ENCODE measurements around the gene MPRIP.
"Not testable (repeated sequence)": the region's sequence is repeated elsewhere in the genome, so short reads cannot be mapped to it uniquely, and the experiment has no call there.

The MPRIP gene

DNA sequence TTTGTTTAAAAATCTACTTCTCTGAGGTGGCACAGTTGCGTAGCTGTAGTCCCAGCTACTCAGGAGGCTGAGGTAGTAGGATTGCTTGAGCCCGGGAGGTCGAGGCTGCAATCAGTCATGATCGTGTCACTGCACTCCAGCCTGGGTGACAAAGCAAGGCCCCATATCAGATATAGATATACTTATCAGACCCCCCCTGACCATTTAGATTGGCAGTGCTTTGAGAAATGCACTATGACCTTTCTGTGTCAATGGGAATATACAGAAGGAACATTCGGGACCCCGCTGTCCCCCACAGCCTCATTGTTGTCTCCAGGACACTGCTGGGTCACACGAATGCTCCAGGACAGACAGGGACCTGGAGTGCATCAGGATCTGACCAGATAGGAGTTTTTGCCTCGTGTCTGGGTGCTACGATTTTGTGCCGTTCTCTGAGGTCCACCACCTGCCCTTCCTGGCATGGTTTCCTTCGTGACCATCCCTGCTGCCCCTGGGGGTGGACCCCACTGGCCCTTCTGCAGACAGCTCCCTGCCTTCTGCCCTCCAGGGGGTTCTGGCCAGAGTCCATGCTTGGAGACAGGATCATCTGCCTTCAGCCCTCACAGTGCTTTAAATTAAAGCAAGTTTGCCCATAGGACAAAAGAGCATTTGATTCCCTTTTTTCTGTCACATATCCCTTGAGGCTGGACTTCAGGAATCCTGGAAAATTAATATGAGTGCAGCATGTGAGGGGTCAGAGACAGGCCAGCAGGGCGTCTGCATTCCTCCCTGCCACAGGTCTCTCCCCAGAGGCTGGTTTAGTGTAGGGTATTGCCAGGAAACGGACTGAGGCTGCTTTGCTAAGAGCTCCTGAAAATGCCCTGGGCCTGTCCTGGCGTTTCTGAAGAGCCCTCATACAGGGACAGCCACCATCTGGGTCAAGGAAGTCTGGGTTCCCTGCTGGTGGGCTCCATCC lies 144.6 kb downstream of the MPRIP start:
- no peak overlapping the region for H3K4me3 ChIP-seq (ENCODE audit: low read depth, low read length)
- TF ChIP-seq CTCF (IDR thresholded peaks at IDR 0.05; ENCODE audit: borderline replicate concordance, insufficient read depth, low read depth, low read length): no peak

GRCh38 chr17:17188586-17188985 lies 146.3 kb downstream of the MPRIP start:
- TF ChIP-seq CTCF (IDR thresholded peaks at IDR 0.05; ENCODE audit: borderline replicate concordance, insufficient read depth, low read depth, low read length): no peak
- no peak overlapping the region for H3K4me3 ChIP-seq (ENCODE audit: low read depth, low read length)

- H3K4me3 ChIP-seq (ENCODE audit: low read depth, low read length): no peak overlapping the region
- no peak for TF ChIP-seq CTCF (IDR thresholded peaks at IDR 0.05; ENCODE audit: borderline replicate concordance, insufficient read depth, low read depth, low read length)
Observed at GRCh38 chr17:17189559-17189958, 147.3 kb downstream of the MPRIP start.

DNA sequence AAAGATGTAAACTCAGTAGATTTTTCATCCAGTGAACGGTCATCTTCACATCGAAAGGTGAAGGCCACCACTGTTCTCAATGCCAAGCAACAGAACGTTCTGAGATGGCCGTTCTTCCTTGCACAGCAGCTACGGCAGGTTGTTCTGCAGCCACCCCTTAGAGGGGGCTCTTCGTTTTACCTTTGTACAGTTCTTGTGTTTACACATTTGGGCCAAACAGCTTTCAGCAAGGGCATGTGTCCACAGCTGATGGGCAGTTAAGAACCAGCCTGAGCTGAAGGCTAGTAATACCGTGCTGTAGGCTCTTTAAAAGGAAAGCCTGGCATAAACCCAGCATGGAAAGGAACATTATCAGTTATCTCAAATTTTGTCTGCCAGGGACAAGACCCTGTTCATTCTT lies 147.9 kb downstream of the MPRIP start:
- no peak for TF ChIP-seq CTCF (IDR thresholded peaks at IDR 0.05; ENCODE audit: borderline replicate concordance, insufficient read depth, low read depth, low read length)
- no peak overlapping the region for H3K4me3 ChIP-seq (ENCODE audit: low read depth, low read length)

GRCh38 chr17:17191346-17191792 lies 149.1 kb downstream of the MPRIP start:
- H3K4me3 ChIP-seq (ENCODE audit: low read depth, low read length): no peak overlapping the region

DNA sequence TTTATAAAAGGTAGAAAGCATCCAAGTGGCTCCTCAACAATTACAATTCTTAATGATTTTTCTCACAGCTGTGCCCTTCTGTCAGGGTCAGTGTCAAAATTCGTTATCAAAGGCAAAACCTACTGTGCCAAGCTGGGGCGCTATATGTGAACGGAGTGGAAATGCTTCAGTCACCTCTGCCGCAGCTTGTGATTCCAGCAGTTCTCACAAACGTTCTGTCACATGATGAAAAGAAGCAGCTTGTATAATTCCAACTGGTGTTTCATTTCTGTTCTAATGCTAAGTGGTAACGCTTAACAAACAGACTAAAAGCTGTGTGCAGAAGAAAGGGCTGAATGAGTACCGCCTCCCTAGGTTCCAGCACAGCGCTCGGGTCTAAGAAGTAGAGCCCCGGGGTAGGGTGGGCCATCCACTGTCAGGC lies 149.7 kb downstream of the MPRIP start:
- TF ChIP-seq CTCF (IDR thresholded peaks at IDR 0.05; ENCODE audit: borderline replicate concordance, insufficient read depth, low read depth, low read length): no peak
- no peak overlapping the region for H3K4me3 ChIP-seq (ENCODE audit: low read depth, low read length)

More at GRCh38 chr17:17191346-17191792, 149.1 kb downstream of the MPRIP start:
- no peak for TF ChIP-seq CTCF (IDR thresholded peaks at IDR 0.05; ENCODE audit: borderline replicate concordance, insufficient read depth, low read depth, low read length)

GRCh38 chr17:17195466-17195865 lies 153.2 kb downstream of the MPRIP start:
- not testable (repeated sequence) for H3K4me3 ChIP-seq (ENCODE audit: low read depth, low read length)
